AG09319 (cell line): ENCODE measurements around the gene GMPR2.

ENCODE experiments used
- DNase-seq: peaks from one replicate; pipeline ENCODE4 v3.0.0-alpha.2; 2010; ENCODE audit warnings: low read depth; ENCODE audit errors: extremely low read depth
- CTCF ChIP-seq: IDR thresholded peaks from 2 replicates; pipeline ENCODE4 v1.5.1; 2011; ENCODE audit warnings: low read depth, mild to moderate bottlenecking, inconsistent platforms, low read length, moderate library complexity

The GMPR2 gene

GRCh38 chr14:24269368-24269767 is 36.6 kb downstream of the GMPR2 start:
- no peak for TF ChIP-seq CTCF
- DNase-seq, result no peak

DNA sequence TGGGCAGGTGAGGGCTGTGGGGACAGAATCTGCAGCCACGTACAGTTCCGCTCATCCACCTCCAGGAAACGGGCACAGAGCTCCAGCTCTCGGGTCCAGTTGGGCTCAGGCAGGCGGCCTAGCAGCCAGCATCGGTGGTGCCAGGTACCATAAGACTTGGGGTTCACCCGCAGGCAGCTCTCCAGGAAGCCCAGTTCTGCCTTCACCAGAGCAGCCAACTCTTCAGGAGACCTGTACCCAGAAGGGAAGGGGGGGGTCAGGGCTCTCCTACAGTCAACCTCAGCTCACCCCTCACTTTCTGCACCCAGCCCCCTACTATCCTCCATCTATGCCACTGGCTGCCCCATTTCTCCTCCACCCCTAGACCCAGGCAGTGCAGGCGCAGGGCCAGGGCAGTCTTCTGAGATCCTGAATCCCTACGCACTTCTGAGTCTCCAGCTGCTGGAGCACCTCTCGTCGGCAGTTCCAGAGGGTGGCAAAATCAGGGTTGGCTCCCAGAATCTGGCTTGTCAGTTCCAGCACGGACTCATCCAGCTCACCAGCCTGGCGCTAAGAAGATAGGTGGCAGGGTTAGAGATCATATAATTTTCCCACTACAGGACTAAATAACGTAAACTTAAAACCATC is 37.3 kb downstream of the GMPR2 start:
- no peak for DNase-seq
- TF ChIP-seq CTCF, result no peak

- no peak for DNase-seq
- no peak for TF ChIP-seq CTCF
Observed at GRCh38 chr14:24270537-24271133, 37.9 kb downstream of the GMPR2 start.

DNA sequence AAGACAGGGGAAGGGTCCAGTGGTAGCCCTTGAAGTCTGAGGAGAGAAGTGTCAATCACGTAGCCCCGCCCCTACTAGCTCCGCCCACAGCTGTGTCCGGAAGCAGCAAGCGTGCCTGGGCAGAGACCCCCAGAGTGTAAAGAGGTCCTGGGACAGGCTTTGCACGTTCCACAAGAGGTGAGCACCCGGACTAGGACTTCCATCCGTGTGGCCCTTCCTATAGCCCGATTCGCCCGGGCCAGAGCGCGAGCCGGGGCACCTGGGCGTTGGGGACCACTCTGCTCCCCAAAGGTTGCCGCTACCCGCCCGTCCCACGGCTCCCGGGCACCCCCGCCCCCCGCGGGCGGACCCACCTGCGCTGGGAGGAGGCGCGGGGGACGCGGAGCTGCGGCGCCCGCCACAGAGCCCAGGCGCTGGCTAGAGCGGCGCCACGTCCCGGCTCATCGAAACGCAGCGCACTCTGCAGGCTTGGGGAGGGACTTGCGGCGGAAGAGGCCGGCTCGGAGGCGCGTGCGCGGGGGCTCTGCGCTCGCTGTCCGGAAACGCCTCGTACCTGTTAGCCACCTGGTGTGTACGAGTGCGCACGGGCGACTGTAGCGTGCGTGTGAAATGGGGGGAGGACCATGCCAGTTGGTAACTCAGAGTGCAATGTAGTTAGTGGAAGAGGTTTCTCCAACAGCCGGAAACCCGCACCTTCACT is 38.6 kb downstream of the GMPR2 start, which contains the start of gene RABGGTA:
TSS of gene RABGGTA (minus strand) at position 464 of the 700 bp plus-strand sequence. CDS start 482 bp downstream, outside the sequence.
- TF ChIP-seq CTCF, result peak; percentile 73
- DNase-seq, result peak; percentile 57

GRCh38 chr14:24271834-24272263 is 39.1 kb downstream of the GMPR2 start:
- no peak for DNase-seq
- TF ChIP-seq CTCF, result no peak

DNA sequence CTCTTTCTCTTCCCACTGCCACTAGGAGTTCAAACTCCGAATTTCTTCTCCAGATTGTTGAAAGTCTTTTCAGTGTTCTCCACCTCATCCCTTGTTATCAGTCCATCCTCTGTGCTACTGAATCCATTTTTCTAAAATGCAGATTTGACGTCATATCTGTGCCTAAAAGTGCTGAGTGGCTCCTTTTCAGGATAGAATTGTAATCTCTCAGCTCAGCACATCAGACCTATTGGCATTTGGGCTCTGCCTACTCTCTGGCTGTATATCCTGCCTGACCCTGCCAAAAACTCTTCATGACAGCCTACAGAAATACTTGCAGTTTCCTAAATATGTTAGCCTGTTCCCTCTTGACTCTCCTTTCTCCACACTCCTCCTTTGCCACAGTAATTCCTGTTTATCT is 39.7 kb downstream of the GMPR2 start:
- TF ChIP-seq CTCF, result no peak
- no peak for DNase-seq

- TF ChIP-seq CTCF, result no peak; the same call in 1 of the 2 replicates
- no peak for DNase-seq
Observed at GRCh38 chr14:24273422-24273998, 40.8 kb downstream of the GMPR2 start.
